Endodermal cell (in vitro differentiated cells): ENCODE results near the gene BAHCC1. TPM values are rescaled to one million over a fixed set of nuclear protein-coding genes. Genes with fewer than 3 reads are reported as not detected.

Experiments used
- DNase-seq: peaks from one replicate; pipeline ENCODE4 v3.0.0-alpha.2; 2017
- H3K27ac ChIP-seq: 2 replicates; pipeline ENCODE4 v1.5.1; 2013; ENCODE audit warnings: mild to moderate bottlenecking, low read depth, low read length, moderate library complexity
- H3K27me3 ChIP-seq: 2 replicates; pipeline ENCODE4 v1.6.1; 2013; ENCODE audit warnings: mild to moderate bottlenecking, low read length, moderate library complexity; ENCODE audit not compliant: insufficient read depth, control insufficient read depth, poor library complexity, severe bottlenecking
- H3K36me3 ChIP-seq: 2 replicates; pipeline ENCODE4 v1.7.0; 2013; ENCODE audit warnings: mild to moderate bottlenecking, low read length, moderate library complexity; ENCODE audit not compliant: control insufficient read depth, insufficient read depth
- H3K4me1 ChIP-seq: one replicate; pipeline ENCODE4 v1.7.0; 2013; ENCODE audit warnings: low read length; ENCODE audit not compliant: control insufficient read depth, insufficient read depth
- H3K4me3 ChIP-seq: 2 replicates; pipeline ENCODE4 v1.5.1; 2013; ENCODE audit warnings: mild to moderate bottlenecking, low read length, moderate library complexity
- H3K9ac ChIP-seq: 2 replicates; pipeline ENCODE4 v1.6.1; 2013; ENCODE audit warnings: mild to moderate bottlenecking, low read length, moderate library complexity; ENCODE audit not compliant: poor library complexity, severe bottlenecking; ENCODE audit errors: extremely low read depth
- H3K9me3 ChIP-seq: 2 replicates; pipeline ENCODE4 v1.6.1; 2013; ENCODE audit warnings: mild to moderate bottlenecking, low read length, moderate library complexity; ENCODE audit not compliant: control insufficient read depth
- H3K27ac Mint-ChIP-seq: 2 replicates; pipeline ENCODE4 v1.8.0; 2020; ENCODE audit warnings: mixed read lengths
- H3K27me3 Mint-ChIP-seq: 2 replicates; pipeline ENCODE4 v1.8.0; 2021; ENCODE audit warnings: mild to moderate bottlenecking, mixed read lengths; ENCODE audit not compliant: insufficient read depth
- H3K36me3 Mint-ChIP-seq: 2 replicates; pipeline ENCODE4 v1.8.0; 2020; ENCODE audit warnings: low read depth, mixed read lengths
- H3K4me1 Mint-ChIP-seq: 2 replicates; pipeline ENCODE4 v1.8.0; 2020; ENCODE audit warnings: mixed read lengths
- H3K4me3 Mint-ChIP-seq: 2 replicates; pipeline ENCODE4 v1.8.0; 2020; ENCODE audit warnings: mild to moderate bottlenecking, moderate library complexity, mixed read lengths
- H3K9me3 Mint-ChIP-seq: 2 replicates; pipeline ENCODE4 v1.8.0; 2020; ENCODE audit warnings: mild to moderate bottlenecking, mixed read lengths
- CTCF ChIP-seq: fragments of 200-600 bp; sonication (generic); conservative IDR thresholded peaks from 2 replicates; pipeline ENCODE4 v1.5.0; 2021; ENCODE audit warnings: antibody characterized with exemption, mild to moderate bottlenecking
- WGBS, 2 experiments: methylation state at CpG; one replicate each; pipeline versions ENCODE4 v1.1.5 to v1.1.7; 2013; ENCODE audit warnings: missing lambda C conversion rate in 2 of 2, mixed read lengths in 1 of 2; ENCODE audit not compliant: insufficient coverage in 1 of 2, insufficient read length in 1 of 2; 5-methylcytosine and 5-hydroxymethylcytosine counted together
- total RNA-seq, 2 donors: library from RNA; stranded (reverse); fragmentation: NEBNext Ultra II Directional in 1 of 2; extraction: Animal tissue kit (Norgen Biotek cat#: 25700) in 1 of 2; gene quantifications; 2 replicates in 1 of 2; 3 replicates in 1 of 2; pipeline ENCODE4 v1.2.1, GENCODE V29; 2021

The BAHCC1 gene
- total RNA-seq, 2 donors from 2014 or later, result 63.9 to 78.1 TPM

- H3K9me3 Mint-ChIP-seq, result no peaks in the 10 kb centered on the region
- H3K27ac ChIP-seq, result no peak overlapping the region
- H3K4me1 Mint-ChIP-seq, result peaks cover 33% of the 10 kb centered on the region
- H3K4me3 ChIP-seq, result no peak overlapping the region
- H3K9ac ChIP-seq, result no peak overlapping the region
- no peak overlapping the region for H3K27ac Mint-ChIP-seq
- 59 to 69% methylated on average over 26 to 39 of the region's 39 CpGs for WGBS, 2 experiments
- peaks cover 9% of the 10 kb centered on the region for H3K4me1 ChIP-seq
- no peak overlapping the region for H3K4me3 Mint-ChIP-seq
- no peaks in the 10 kb centered on the region for H3K36me3 ChIP-seq
- TF ChIP-seq CTCF, result no peak
- DNase-seq, result no peak
- no peaks in the 10 kb centered on the region for H3K9me3 ChIP-seq
- H3K27me3 ChIP-seq, result no peaks in the 10 kb centered on the region
- H3K27me3 Mint-ChIP-seq, result peaks cover 19% of the 10 kb centered on the region
- peaks cover 12% of the 10 kb centered on the region for H3K36me3 Mint-ChIP-seq
These were observed 8.6 kb downstream of the BAHCC1 start for GRCh38 chr17:81403671-81404534.

GRCh38 chr17:81404558-81405165, 9.4 kb downstream of the BAHCC1 start:
- no peak overlapping the region for H3K4me3 Mint-ChIP-seq

GRCh38 chr17:81405411-81405872, 10.2 kb downstream of the BAHCC1 start:
- H3K9me3 Mint-ChIP-seq, result no peaks in the 10 kb centered on the region
- H3K4me1 Mint-ChIP-seq, result peaks cover 33% of the 10 kb centered on the region
- no peak for TF ChIP-seq CTCF
- no peaks in the 10 kb centered on the region for H3K9me3 ChIP-seq
- H3K36me3 ChIP-seq, result no peaks in the 10 kb centered on the region
- peaks cover 12% of the 10 kb centered on the region for H3K36me3 Mint-ChIP-seq
- no peak overlapping the region for H3K27ac ChIP-seq
- no peak overlapping the region for H3K27ac Mint-ChIP-seq
- H3K4me3 Mint-ChIP-seq, result no peak overlapping the region
- no peak overlapping the region for H3K4me3 ChIP-seq
- 67 to 69% methylated on average over 6 to 7 of the region's 7 CpGs for WGBS, 2 experiments
- H3K27me3 ChIP-seq, result no peaks in the 10 kb centered on the region
- H3K27me3 Mint-ChIP-seq, result peaks cover 15% of the 10 kb centered on the region
- no peak overlapping the region for H3K9ac ChIP-seq
- DNase-seq, result no peak
- peaks cover 9% of the 10 kb centered on the region for H3K4me1 ChIP-seq

More at GRCh38 chr17:81404558-81405165, 9.4 kb downstream of the BAHCC1 start:
- Histone ChIP-seq H3K36me3 (no peaks in the 10 kb centered on the region), H3K9me3 (no peaks in the 10 kb centered on the region), H3K27ac (no peak overlapping the region), H3K4me3 (no peak overlapping the region), H3K27me3 (no peaks in the 10 kb centered on the region), H3K4me1 (peaks cover 9% of the 10 kb centered on the region), H3K9ac (no peak overlapping the region)
- Mint-ChIP-seq H3K27me3 (peaks cover 19% of the 10 kb centered on the region), H3K4me1 (peaks cover 33% of the 10 kb centered on the region), H3K27ac (no peak overlapping the region), H3K9me3 (no peaks in the 10 kb centered on the region), H3K36me3 (peaks cover 12% of the 10 kb centered on the region)
- no peak for TF ChIP-seq CTCF
- 79 to 89% methylated on average over 8 to 11 of the region's 11 CpGs for WGBS, 2 experiments
- DNase-seq, result no peak
